HCT116 (cell line): ENCODE results near the gene CHAMP1.

Experiments
- CTCF ChIP-seq, 3 experiments: fragments of 200-600 bp in 1 of 3; sonication (generic) in 1 of 3; IDR thresholded peaks in 2 of 3; conservative IDR thresholded peaks in 1 of 3; 2 replicates each; pipeline ENCODE4 v1.5.1; 2012 to 2017; ENCODE audit warnings: low read depth in 2 of 3, low read length in 2 of 3, antibody characterized with exemption in 1 of 3, borderline replicate concordance in 1 of 3, control low read depth in 1 of 3, mild to moderate bottlenecking in 1 of 3, mixed read lengths in 1 of 3, mixed run types in 1 of 3, moderate library complexity in 1 of 3; ENCODE audit not compliant: insufficient read depth in 1 of 3
- EZH2 ChIP-seq: fragments of 200-600 bp; sonication (generic); IDR thresholded peaks from 2 replicates; pipeline ENCODE4 v1.6.1; 2017; ENCODE audit warnings: antibody characterized with exemption, mixed run types
- MAX ChIP-seq: IDR thresholded peaks from 2 replicates; pipeline ENCODE4 v1.6.1; 2012
- POLR2A ChIP-seq: IDR thresholded peaks from 2 replicates; pipeline ENCODE4 v1.7.0; 2011; ENCODE audit warnings: borderline replicate concordance; ENCODE audit not compliant: insufficient read depth, insufficient read length; ENCODE audit errors: extremely low read depth
- SP1 ChIP-seq: IDR thresholded peaks from 2 replicates; pipeline ENCODE4 v1.6.1; 2012; ENCODE audit warnings: low read depth
- SRF ChIP-seq: IDR thresholded peaks from 2 replicates; pipeline ENCODE4 v1.6.1; 2012; ENCODE audit warnings: low read depth
- ZNF274 ChIP-seq: fragments of 200-500 bp; sonication (Bioruptor generic); IDR thresholded peaks from 2 replicates; pipeline ENCODE4 v1.6.1; 2014; ENCODE audit warnings: mild to moderate bottlenecking, low read depth, low read length, inconsistent platforms

GRCh38 chr13:114272977-114273376, 41.3 kb upstream of the CHAMP1 start:
- no peak for TF ChIP-seq POLR2A
- TF ChIP-seq SP1: no peak
- TF ChIP-seq CTCF (IDR thresholded peaks at IDR 0.05 in 2 of 3, conservative IDR thresholded peaks at IDR 0.05 in 1 of 3; ENCODE audit: borderline replicate concordance in 1 of 3, insufficient read depth in 1 of 3, low read depth in 2 of 3, low read length in 2 of 3): no peak
- TF ChIP-seq ZNF274: no peak
- no peak for TF ChIP-seq MAX
- no peak for TF ChIP-seq EZH2
- TF ChIP-seq SRF: no peak
